HEK293 (cell line): ENCODE measurements around the gene DGKD.

Experiments used
- ATF2 ChIP-seq: fragments of 450-650 bp; formaldehyde crosslinking; IDR thresholded peaks from 2 replicates; pipeline ENCODE4 v1.5.1; 2016; ENCODE audit warnings: missing biosample characterization, missing genetic modification characterization, low read depth
- CTCF ChIP-seq: fragments of 450-650 bp; formaldehyde crosslinking; IDR thresholded peaks from 2 replicates; pipeline ENCODE4 v1.5.1; 2016; ENCODE audit warnings: missing biosample characterization, missing genetic modification characterization
- GLI4 ChIP-seq: fragments of 450-650 bp; formaldehyde crosslinking; IDR thresholded peaks from 2 replicates; pipeline ENCODE4 v1.5.1; 2016; ENCODE audit warnings: missing biosample characterization, missing genetic modification characterization
- HOXA7 ChIP-seq: sonication (generic); formaldehyde crosslinking; IDR thresholded peaks from 2 replicates; pipeline ENCODE4 v1.8.1; 2022; ENCODE audit warnings: missing genetic modification reagents, borderline replicate concordance
- MYNN ChIP-seq: fragments of 450-650 bp; formaldehyde crosslinking; IDR thresholded peaks from 2 replicates; pipeline ENCODE4 v1.5.1; 2016; ENCODE audit warnings: missing biosample characterization, missing genetic modification characterization, borderline replicate concordance
- PATZ1 ChIP-seq: fragments of 450-650 bp; formaldehyde crosslinking; IDR thresholded peaks from 2 replicates; pipeline ENCODE4 v1.5.1; 2016; ENCODE audit warnings: missing biosample characterization, missing genetic modification characterization
- YY1 ChIP-seq: fragments of 450-650 bp; formaldehyde crosslinking; IDR thresholded peaks from 2 replicates; pipeline ENCODE4 v1.5.1; 2018; ENCODE audit warnings: missing biosample characterization, missing genetic modification characterization
- ZNF155 ChIP-seq: fragments of 450-650 bp; formaldehyde crosslinking; IDR thresholded peaks from 2 replicates; pipeline ENCODE4 v1.5.1; 2016; ENCODE audit warnings: missing biosample characterization, missing genetic modification characterization
- ZNF561 ChIP-seq: fragments of 450-650 bp; IDR thresholded peaks from 2 replicates; pipeline ENCODE4 v1.5.1; 2018; ENCODE audit warnings: missing biosample characterization, missing genetic modification characterization, borderline replicate concordance
- ZNF596 ChIP-seq: fragments of 450-650 bp; IDR thresholded peaks from 2 replicates; pipeline ENCODE4 v1.5.0; 2018; ENCODE audit warnings: missing biosample characterization, mild to moderate bottlenecking, missing genetic modification characterization, moderate library complexity
- ZSCAN16 ChIP-seq: fragments of 450-650 bp; formaldehyde crosslinking; IDR thresholded peaks from 2 replicates; pipeline ENCODE4 v1.5.1; 2016; ENCODE audit warnings: missing biosample characterization, missing genetic modification characterization

- TF ChIP-seq HOXA7 = no peak
- 0 out of 2 replicates have a peak, but pooled peaks have one; percentile 41 for TF ChIP-seq CTCF (tag by site-specific recombination)
- TF ChIP-seq ATF2 (tag by site-specific recombination) = no peak
- TF ChIP-seq PATZ1 = no peak
- no peak for TF ChIP-seq GLI4
- no peak for TF ChIP-seq ZNF596
- no peak for TF ChIP-seq MYNN (tag by site-specific recombination)
- no peak for TF ChIP-seq ZNF155 (tag by site-specific recombination)
- no peak for TF ChIP-seq ZNF561 (tag by site-specific recombination)
- TF ChIP-seq YY1 (tag by site-specific recombination) = no peak
- no peak for TF ChIP-seq ZSCAN16
These were observed 16.2 kb upstream of the DGKD start for GRCh38 chr2:233338046-233338445.
